GM12878 (cell line): ENCODE results near the gene PCP2. TPM values are rescaled to one million over a fixed set of nuclear protein-coding genes. Genes with fewer than 3 reads are reported as not detected.

Experiments used
- ATAC-seq: fragments of 200-7000 bp; cut with Tn5 transposase; 3 replicates; pipeline ENCODE4 v1.9.1; 2020; ENCODE audit warnings: mild to moderate bottlenecking, moderate library complexity
- BruUV-seq: library from RNA; stranded (reverse); fragments of 400-500 nt; replicated peaks from 2 replicates; lab custom pipeline; 2021; lab: Mats Ljungman, UMichigan
- CTCF ChIA-PET: fragments of 300-600 bp; sonication (Branson Sonifier 250); formaldehyde crosslinking; extraction: SDS; loops from one replicate; lab custom pipeline; 2021; ENCODE audit warnings: inconsistent platforms; lab: Yijun Ruan, JAX
- POLR2A ChIA-PET: fragments of 350-600 bp; formaldehyde crosslinking; extraction: SDS; loops from one replicate; lab custom pipeline; 2021; ENCODE audit warnings: inconsistent platforms; lab: Charles Lee
- RAD21 ChIA-PET: fragments of 300-600 bp; sonication (Branson Sonifier 250); formaldehyde crosslinking; loops from one replicate; lab custom pipeline; 2023; ENCODE audit warnings: antibody characterized with exemption; ENCODE audit not compliant: unreplicated experiment; lab: Charles Lee
- SMC1A ChIA-PET: fragments of 300-600 bp; sonication (Branson Sonifier 250); formaldehyde crosslinking; loops from one replicate; lab custom pipeline; 2023; ENCODE audit not compliant: unreplicated experiment, uncharacterized antibody; lab: Charles Lee
- DNase-seq: peaks from one replicate; pipeline ENCODE4 v3.0.0-alpha.2; 2011; ENCODE audit warnings: low read depth, low spot score
- FAIRE-seq: peaks from 3 replicates; lab custom pipeline; 2011; peaks lifted over from hg19 to GRCh38; lab: Jason Lieb, UNC
- H2AFZ ChIP-seq: 2 replicates; pipeline ENCODE4 v1.6.0; 2011; ENCODE audit warnings: low read depth, low read length, control low read depth; ENCODE audit not compliant: control insufficient read depth
- H3K27ac ChIP-seq: 2 replicates; pipeline ENCODE4 v1.5.1; 2011; ENCODE audit warnings: control low read depth; ENCODE audit not compliant: control insufficient read depth, insufficient read depth
- H3K27me3 ChIP-seq, 2 experiments: replicated peaks in 1 of 2; 2 replicates each; pipeline versions ENCODE4 v1.6.0 to v1.6.1; 2011; ENCODE audit warnings: low read length in 1 of 2; ENCODE audit not compliant: control insufficient read depth in 2 of 2, insufficient read depth in 2 of 2
- H3K36me3 ChIP-seq, 2 experiments: 2 replicates each; pipeline ENCODE4 v1.5.1; 2011; ENCODE audit warnings: low read length in 1 of 2; ENCODE audit not compliant: control insufficient read depth in 2 of 2, insufficient read depth in 2 of 2
- H3K4me1 ChIP-seq: 2 replicates; pipeline ENCODE4 v1.6.1; 2011; ENCODE audit warnings: mild to moderate bottlenecking, low read length, moderate library complexity, mixed read lengths; ENCODE audit not compliant: control insufficient read depth, insufficient read depth
- H3K4me2 ChIP-seq: 2 replicates; pipeline ENCODE4 v1.6.0; 2011; ENCODE audit warnings: control low read depth; ENCODE audit not compliant: control insufficient read depth, insufficient read depth
- H3K4me3 ChIP-seq: fragments of 200-600 bp; sonication (generic); 2 replicates; pipeline ENCODE4 v1.5.1; 2016
- H3K79me2 ChIP-seq: 2 replicates; pipeline ENCODE4 v1.6.0; 2011; ENCODE audit warnings: low read length; ENCODE audit not compliant: control insufficient read depth, insufficient read depth
- H3K9ac ChIP-seq: 2 replicates; pipeline ENCODE4 v1.8.0; 2011; ENCODE audit warnings: low read length, control low read depth, mixed read lengths; ENCODE audit not compliant: control insufficient read depth, insufficient read depth
- H3K9me3 ChIP-seq: replicated peaks from 3 replicates; pipeline ENCODE4 v1.5.1; 2011; ENCODE audit warnings: mild to moderate bottlenecking, low read length; ENCODE audit not compliant: control insufficient read depth, insufficient read depth
- H4K20me1 ChIP-seq: 2 replicates; pipeline ENCODE4 v1.6.0; 2011; ENCODE audit not compliant: control insufficient read depth, insufficient read depth
- E2F4 ChIP-seq: IDR thresholded peaks from 2 replicates; pipeline ENCODE4 v1.6.1; 2012; ENCODE audit warnings: low read depth, low read length, improper control_type of control experiment
- SMC3 ChIP-seq: IDR thresholded peaks from 2 replicates; pipeline ENCODE4 v1.6.1; 2011; ENCODE audit warnings: low read length, improper control_type of control experiment, borderline replicate concordance
- ZNF274 ChIP-seq: IDR thresholded peaks from one replicate; pipeline ENCODE4 v1.8.0; 2011; ENCODE audit not compliant: insufficient read length, insufficient read depth
- WGBS: methylation state at CpG from one replicate; pipeline ENCODE4 v1.1.6; 2016; ENCODE audit warnings: low lambda C conversion rate; ENCODE audit not compliant: insufficient replicate concordance, insufficient coverage; ENCODE audit errors: missing lambda C conversion rate; 5-methylcytosine and 5-hydroxymethylcytosine counted together
- in situ Hi-C: fragments of 300-500 bp; cut with MboI; formaldehyde crosslinking; loops from 9 replicates; pipeline ENCODE4 v1.14.3; 2018; ENCODE audit warnings: mixed read lengths
- intact Hi-C: fragments of 100-400 bp; cut with micrococcal nuclease; formaldehyde crosslinking; loops from one replicate; pipeline ENCODE4 v1.14.2; 2022; ENCODE audit not compliant: unreplicated experiment
- polyA plus RNA-seq, 11 experiments: library from polyadenylated mRNA; depleted of rRNA in 4 of 11; unstranded in 6 of 11; stranded (reverse) in 5 of 11; fragments of >200 nt; fragmentation: Nextera tagmentation in 4 of 11; fragmentation: Illumina TruSeq in 1 of 11; extraction: Ambion mirVana in 4 of 11; extraction: Trizol in 1 of 11; gene quantifications; 1 replicate in 1 of 11; 2 replicates in 10 of 11; pipeline versions ENCODE4 v1.2.1 to v1.2.3, GENCODE V29; 2011 to 2016; ENCODE audit warnings: inconsistent platforms in 2 of 11, missing spikeins in 2 of 11, low read depth in 1 of 11
- total RNA-seq, 4 experiments: library from RNA; depleted of rRNA in 3 of 4; stranded (reverse); fragments of >200 nt in 3 of 4; fragmentation: Illumina TruSeq in 1 of 4; extraction: Trizol in 1 of 4; gene quantifications; 2 replicates each; pipeline versions ENCODE4 v1.2.1 to v1.2.3, GENCODE V29; 2013 to 2021
- TF ChIP-seq, protein P1 (sequence below): fragments of 450-650 bp; IDR thresholded peaks from 2 replicates; pipeline ENCODE4 v1.6.1; 2017; ENCODE audit warnings: low read depth, mild to moderate bottlenecking, moderate library complexity
- TF ChIP-seq, protein P2 (sequence below): fragments of 450-650 bp; conservative IDR thresholded peaks from 2 replicates; pipeline ENCODE4 v1.6.1; 2017; ENCODE audit warnings: mild to moderate bottlenecking, moderate library complexity

The PCP2 gene
- total and polyA plus RNA-seq, 10 of the 15 experiments (the other 5 are each of a cell fraction or from before 2014, with no cell fraction given) = 0.10 to 0.62 (median 0.31) TPM; not detected in 5

DNA sequence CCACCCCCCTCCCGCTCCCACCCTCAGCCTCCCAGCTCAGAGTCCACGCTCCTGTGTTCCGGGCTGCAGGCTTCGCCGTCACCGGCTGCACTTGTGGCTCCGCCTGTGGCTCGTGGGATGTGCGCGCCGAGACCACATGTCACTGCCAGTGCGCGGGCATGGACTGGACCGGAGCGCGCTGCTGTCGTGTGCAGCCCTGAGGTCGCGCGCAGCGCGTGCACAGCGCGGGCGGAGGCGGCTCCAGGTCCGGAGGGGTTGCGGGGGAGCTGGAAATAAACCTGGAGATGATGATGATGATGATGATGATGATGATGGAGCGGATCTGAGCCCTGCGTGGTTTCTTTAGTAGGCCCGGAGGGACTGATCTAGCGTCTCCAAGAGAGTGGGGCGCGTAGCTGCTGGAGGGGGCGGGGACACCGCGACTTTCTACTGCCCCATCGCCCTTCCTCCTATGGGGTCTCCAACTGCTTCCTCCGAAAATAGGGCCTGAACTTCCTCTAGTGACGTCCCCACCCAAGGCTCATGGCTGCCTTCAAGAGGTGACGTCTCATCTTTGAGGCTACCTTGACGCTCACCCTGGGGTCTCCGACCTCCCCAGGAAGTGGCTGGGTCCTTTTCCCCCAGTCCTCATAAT lies 36.7 kb upstream of the PCP2 start:
- Histone ChIP-seq H2AFZ (no peak overlapping the region), H3K36me3 (no peaks in the 10 kb centered on the region), H3K79me2 (no peaks in the 10 kb centered on the region), H3K4me3 (no peak overlapping the region), H3K27me3 (peaks cover 4 to 7% of the 10 kb centered on the region in 2 experiments; a peak in 3 of 4 replicates), H3K9ac (no peak overlapping the region), H3K9me3 (no peaks in the 10 kb centered on the region), H3K4me1 (no peaks in the 10 kb centered on the region; the same call in 1 of the 2 replicates), H3K4me2 (0 out of 2 replicates have a peak overlapping the region, but pooled peaks have one; percentile 11), H4K20me1 (no peaks in the 10 kb centered on the region), H3K27ac (no peak overlapping the region)
- ATAC-seq (no peak), FAIRE-seq (no peak), DNase-seq (no peak)
- TF ChIP-seq, protein P1, sequence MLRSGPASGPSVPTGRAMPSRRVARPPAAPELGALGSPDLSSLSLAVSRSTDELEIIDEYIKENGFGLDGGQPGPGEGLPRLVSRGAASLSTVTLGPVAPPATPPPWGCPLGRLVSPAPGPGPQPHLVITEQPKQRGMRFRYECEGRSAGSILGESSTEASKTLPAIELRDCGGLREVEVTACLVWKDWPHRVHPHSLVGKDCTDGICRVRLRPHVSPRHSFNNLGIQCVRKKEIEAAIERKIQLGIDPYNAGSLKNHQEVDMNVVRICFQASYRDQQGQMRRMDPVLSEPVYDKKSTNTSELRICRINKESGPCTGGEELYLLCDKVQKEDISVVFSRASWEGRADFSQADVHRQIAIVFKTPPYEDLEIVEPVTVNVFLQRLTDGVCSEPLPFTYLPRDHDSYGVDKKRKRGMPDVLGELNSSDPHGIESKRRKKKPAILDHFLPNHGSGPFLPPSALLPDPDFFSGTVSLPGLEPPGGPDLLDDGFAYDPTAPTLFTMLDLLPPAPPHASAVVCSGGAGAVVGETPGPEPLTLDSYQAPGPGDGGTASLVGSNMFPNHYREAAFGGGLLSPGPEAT = no peak
- TF ChIP-seq ZNF274 (no peak), SMC3 (no peak), E2F4 (no peak)
- TF ChIP-seq, protein P2, sequence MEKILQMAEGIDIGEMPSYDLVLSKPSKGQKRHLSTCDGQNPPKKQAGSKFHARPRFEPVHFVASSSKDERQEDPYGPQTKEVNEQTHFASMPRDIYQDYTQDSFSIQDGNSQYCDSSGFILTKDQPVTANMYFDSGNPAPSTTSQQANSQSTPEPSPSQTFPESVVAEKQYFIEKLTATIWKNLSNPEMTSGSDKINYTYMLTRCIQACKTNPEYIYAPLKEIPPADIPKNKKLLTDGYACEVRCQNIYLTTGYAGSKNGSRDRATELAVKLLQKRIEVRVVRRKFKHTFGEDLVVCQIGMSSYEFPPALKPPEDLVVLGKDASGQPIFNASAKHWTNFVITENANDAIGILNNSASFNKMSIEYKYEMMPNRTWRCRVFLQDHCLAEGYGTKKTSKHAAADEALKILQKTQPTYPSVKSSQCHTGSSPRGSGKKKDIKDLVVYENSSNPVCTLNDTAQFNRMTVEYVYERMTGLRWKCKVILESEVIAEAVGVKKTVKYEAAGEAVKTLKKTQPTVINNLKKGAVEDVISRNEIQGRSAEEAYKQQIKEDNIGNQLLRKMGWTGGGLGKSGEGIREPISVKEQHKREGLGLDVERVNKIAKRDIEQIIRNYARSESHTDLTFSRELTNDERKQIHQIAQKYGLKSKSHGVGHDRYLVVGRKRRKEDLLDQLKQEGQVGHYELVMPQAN = no peak
- WGBS = 4% methylated on average over 37 of the region's 43 CpGs
- BruUV-seq = no TSS peak
- in situ Hi-C loops (no loop called here), intact Hi-C loops (loop anchor here (10.0 kb wide), 1 partner anchor 285 kb away; no protein-coding TSS in a partner anchor)
- SMC1A ChIA-PET = interaction anchor here (0.7 kb wide), 1 partner anchor 12 kb away, joined by 3 read pairs; no protein-coding TSS in a partner anchor
- POLR2A ChIA-PET = no interaction called here
- CTCF ChIA-PET = no interaction called here
- RAD21 ChIA-PET = no interaction called here
